Activated T-cell treated with anti-CD3 and anti-CD28 coated beads for 24 hours (primary cell): Measurements from ENCODE around the gene TMEM240.
"Not testable (repeated sequence)": the region's sequence is repeated elsewhere in the genome, so short reads cannot be mapped to it uniquely, and the experiment has no call there.

ENCODE experiments used
- DNase-seq: peaks from one replicate; pipeline ENCODE4 v3.0.0-alpha.2; 2020; ENCODE audit warnings: low read depth

The TMEM240 gene

DNA sequence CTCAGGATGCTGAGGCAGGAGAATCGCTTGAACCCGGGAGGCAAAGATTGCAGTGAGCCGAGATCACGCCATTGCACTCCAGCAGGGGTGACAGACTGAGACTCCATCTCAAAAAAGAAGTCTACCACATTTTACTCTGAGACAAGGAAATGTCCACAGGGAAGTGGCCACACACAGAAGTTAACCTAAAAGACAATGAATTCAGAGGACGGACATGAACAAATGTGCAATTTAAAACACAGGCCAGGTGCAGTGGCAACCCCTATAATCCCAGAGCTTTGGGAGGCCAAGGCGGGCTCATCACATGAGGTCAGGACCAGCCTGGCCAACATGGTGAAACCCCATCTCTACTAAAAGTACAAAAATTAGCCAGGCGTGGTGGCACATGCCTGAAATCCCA lies 17.3 kb upstream of the TMEM240 start:
- not testable (repeated sequence) for DNase-seq

GRCh38 chr1:1556961-1557360 lies 16.5 kb upstream of the TMEM240 start:
- not testable (repeated sequence) for DNase-seq

DNA sequence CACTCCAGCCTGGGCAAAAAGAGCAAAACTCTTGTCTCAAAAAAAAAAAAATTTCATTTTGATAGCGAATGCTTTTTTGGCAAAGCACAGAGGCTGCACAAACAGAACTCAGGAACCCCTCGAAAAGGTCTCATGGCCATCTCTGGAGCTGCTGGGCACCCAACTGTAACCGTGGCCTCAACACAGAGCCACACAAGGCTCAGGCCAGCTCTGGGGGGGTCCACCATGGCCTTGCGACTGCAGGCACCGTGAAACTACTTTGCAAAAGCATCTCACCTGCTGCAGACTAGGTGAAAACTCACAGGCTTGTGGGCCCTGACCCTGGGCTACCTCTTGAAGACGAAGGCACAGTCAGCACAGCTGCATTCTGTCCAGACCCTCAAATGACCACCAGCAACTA lies 16.1 kb upstream of the TMEM240 start:
- no peak for DNase-seq

DNA sequence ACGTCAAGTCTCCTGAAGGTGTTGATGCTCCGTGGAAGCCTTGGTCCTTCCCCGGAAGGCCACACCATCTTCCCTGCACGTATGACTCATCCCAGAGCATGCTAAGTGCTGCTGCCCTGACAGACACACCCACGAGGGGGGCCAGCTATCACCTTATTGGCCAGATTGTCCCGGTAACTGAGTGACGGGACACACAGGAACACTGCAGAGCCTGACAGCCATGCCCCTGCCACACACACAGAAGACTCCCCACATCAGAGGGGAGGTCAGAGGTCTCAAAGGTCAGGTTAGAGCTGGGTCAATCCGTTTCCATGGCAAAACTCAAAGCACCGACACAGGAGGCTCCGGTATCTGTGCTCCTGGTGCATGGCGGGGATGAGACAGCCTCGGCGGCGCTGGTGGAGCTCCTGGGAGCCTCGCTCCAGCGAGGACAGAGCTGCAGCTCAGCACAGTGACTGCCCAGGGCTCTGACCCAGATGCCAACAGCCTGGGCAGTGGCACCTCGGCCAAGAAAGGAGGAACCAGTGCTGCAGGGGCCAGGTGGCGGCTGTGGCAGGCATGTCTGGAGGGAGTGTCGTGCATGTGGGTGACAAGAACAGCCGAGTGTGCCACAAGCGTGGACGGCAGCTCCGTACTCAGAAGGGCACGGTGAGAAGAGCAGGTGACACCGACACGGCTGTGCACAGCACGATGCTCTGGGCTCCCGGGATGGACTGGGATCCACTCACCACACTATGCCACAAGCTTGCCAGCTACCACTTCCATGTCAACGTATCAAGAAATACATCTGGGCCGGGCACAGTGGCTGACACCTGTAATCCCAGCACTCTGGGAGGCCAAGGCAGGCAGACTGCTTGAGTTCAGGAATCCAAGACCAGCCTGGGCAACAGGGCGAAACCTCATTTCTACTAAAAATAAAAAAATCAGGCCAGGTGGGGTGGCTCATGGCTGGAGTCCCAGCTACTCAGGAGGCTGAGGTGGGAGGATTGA lies 14.8 kb upstream of the TMEM240 start:
- no peak for DNase-seq

DNA sequence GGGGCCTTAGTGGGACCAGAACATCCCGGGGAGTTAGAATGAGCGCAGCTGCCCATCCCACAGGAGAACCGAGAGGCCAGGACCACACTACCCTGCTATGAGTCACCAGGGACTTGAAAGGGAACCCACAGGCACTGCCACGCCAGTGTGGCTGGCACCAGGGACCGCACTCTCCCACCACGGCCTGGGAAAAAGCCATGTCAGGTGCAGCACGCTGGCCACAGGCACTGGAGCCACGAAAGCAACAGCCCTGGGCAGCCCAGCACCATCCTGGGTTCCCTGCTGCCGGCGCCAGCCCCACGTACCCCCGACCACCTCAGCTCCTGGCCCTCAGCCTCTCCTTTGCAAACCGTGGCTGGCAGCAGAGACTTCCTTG lies 14.1 kb upstream of the TMEM240 start:
- DNase-seq, result no peak

GRCh38 chr1:1553821-1554494 lies 13.5 kb upstream of the TMEM240 start:
- no peak for DNase-seq

GRCh38 chr1:1552263-1552639 lies 11.8 kb upstream of the TMEM240 start:
- no peak for DNase-seq

- no peak for DNase-seq
Measured at GRCh38 chr1:1551524-1552262, 11.3 kb upstream of the TMEM240 start.

GRCh38 chr1:1550591-1551432 lies 10.4 kb upstream of the TMEM240 start:
- DNase-seq, result no peak

DNA sequence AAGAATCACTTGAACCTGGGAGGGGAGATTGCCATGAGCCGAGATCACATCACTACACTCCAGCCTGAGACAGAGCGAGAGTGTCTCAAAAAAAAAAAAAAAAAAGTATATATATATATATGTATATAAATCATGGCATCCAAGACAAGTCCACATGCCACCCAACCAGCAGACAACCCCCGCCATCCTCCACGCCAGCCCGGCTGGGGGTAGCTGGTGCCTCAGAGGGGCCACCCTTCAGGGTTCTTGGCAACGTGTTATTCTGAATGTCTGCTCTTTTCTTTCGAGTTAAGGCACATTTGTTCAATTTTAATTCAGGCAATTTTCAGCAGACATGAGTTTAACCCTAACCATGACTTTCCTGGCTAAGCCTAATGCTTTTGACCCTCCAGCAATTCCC lies 9.7 kb upstream of the TMEM240 start:
- DNase-seq, result no peak

GRCh38 chr1:1548591-1548990 lies 8.2 kb upstream of the TMEM240 start:
- no peak for DNase-seq

GRCh38 chr1:1547476-1547875 lies 7.1 kb upstream of the TMEM240 start:
- DNase-seq, result no peak

GRCh38 chr1:1547011-1547410 lies 6.6 kb upstream of the TMEM240 start:
- DNase-seq, result no peak

DNA sequence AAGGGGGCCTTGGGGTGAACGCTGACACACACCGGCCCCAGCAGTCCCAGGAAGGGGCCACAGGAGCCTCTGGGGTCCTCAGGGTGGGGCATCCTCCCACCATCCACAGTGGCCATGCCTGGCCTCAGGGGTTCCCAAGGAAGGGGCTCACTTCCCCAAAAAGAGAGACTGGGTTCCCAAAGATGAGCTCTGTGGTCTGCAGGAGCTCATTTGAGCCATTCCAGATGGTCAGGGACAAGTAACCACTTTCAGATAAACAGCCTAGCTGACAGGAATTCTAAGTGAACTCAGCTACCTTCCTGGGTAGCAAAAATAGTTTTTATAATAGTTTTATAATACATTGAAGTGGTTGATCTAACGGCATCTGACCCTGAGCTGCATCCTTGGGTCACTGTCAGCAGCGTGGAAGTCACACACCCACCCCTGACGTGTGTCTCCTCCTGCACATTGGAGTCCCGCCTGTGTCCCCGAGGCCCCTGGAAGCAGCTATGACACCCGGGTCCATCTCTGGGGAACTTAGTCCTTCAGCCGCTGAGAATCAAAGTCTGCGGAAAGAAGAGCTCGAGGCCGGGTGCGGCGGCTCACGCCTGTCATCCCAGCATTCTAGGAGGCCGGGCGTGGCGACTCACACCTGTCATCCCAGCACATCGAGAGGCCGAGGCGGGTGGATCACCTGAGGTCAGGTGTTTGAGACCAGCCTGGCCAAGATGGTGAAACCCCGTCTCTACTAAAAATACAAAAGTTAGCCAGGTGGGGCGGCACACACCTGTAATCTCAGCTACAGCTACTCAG lies 5.7 kb upstream of the TMEM240 start:
- no peak for DNase-seq

DNA sequence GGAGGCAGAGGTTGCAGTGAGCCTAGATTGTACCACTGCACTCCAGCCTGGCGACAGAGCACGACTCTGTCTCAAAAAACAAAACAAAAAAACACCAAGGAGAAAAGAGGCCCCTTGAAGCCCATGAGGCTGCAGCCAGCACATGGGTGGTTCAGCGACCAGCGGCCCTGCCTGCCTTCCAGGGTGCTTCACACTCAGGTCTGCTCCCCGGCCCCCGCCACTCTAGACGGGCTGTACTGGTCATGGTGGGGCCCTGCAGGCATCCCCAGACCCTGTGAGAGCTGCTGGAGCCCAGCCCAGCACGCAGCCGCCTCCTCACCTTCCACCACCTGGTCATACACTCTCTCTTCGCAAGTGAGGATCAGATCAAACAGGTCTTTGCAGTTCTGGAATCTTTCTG lies 4.1 kb upstream of the TMEM240 start:
- no peak for DNase-seq

GRCh38 chr1:1543706-1544099 lies 3.3 kb upstream of the TMEM240 start:
- no peak for DNase-seq

DNA sequence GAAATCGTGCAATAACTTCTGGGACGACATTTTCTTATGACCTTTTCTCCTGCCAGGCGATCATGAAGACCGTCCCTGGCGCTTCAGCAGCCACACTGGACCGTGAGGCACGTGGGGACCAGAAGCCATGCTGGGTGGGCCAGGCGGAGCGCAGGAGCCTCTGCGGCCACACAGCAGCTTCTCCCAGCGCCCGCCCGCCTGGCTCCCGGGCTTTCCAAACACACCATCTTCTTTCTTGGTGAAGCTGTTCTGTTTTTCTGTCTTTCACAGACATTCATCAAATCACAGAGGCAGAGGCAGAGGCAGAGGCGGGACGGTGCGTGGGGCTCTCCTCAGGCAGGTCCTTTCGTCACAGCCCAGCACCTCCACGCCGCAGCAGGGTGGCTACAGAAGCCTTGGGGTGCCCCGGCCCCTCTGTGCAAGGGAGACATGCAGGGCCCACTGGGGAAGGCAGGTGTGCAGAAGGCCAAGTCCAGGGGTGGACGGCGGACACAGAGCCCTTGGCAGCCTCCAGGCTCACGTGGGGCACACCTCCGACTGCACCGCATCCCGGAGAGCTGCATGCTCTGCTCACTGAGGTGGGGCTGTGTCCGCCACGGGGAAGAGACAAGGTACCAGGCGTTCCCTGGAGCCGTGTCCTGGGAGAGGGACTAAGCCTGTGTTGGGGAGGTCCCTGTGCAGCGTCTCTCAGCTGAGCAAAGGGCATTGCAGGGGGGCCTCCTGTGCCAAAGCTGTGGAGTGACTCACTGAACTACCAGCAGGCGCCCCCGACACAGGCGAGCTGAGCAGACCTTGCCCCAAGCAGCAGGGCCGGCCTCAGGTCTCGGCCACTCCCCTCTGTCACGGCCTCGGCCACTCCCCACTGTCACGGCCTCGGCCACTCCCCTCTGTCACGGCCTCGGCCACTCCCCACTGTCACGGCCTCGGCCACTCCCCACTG lies 2.6 kb upstream of the TMEM240 start:
- no peak for DNase-seq

DNA sequence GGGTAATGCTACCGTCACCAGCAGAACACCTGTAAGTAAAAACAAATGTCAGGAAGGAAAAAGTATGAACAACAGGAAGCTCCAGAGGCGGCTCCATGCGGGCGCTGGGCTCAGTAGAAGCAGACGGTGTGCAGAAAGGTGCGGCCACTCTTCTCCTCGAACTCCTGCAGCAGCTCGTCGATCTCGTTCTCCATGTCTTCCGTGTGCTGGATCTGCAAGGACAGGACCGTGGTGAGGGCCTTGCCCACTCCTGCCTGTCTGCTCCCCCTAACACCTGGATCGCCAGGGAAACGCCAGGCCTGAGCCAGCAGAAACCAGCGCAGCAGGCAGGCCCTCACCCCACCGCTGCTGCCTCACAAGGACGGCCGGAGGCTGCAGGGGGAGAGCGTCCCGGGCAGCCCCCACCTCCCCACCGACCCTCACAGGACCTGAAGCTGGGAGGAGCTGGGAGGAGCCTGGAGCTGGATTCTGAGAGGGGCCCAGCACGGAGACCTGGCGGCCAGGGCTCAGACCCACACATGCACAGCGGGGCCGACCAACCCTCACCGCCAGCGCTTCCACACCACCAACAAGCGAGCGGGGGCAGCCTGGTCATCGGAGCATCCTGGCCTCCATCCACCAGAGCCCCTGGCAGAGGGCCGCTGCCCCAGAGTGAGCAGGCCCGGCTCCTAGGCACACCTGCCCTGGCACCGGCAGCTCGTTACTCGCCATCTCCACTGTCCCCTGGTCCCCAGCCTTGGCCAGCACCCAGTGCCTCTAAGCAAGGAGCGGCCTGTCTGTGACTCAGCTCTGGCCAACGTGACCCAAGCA lies 1.7 kb upstream of the TMEM240 start:
- no peak for DNase-seq
